Choroid plexus epithelial cell (primary cell): ENCODE results near the gene MCTP2.
A peak's percentile ranks its signal among the peaks of the same experiment; 100 is the strongest.

Source experiments
- DNase-seq: peaks from one replicate; pipeline ENCODE4 v3.0.0-alpha.2; 2010; ENCODE audit warnings: low read depth
- H3K4me3 ChIP-seq: 2 replicates; pipeline ENCODE4 v1.5.1; 2011; ENCODE audit warnings: low read depth, mild to moderate bottlenecking, control low read depth, low read length, moderate library complexity
- TF ChIP-seq, protein P1 (sequence below): conservative IDR thresholded peaks from 2 replicates; pipeline ENCODE4 v1.5.1; 2011; ENCODE audit warnings: low read depth, mild to moderate bottlenecking, control low read depth, inconsistent platforms, low read length, moderate library complexity

Gene MCTP2

GRCh38 chr15:94282269-94283250 lies 51.2 kb downstream of the MCTP2 start:
- DNase-seq: peak; percentile 36
- TF ChIP-seq, protein P1, sequence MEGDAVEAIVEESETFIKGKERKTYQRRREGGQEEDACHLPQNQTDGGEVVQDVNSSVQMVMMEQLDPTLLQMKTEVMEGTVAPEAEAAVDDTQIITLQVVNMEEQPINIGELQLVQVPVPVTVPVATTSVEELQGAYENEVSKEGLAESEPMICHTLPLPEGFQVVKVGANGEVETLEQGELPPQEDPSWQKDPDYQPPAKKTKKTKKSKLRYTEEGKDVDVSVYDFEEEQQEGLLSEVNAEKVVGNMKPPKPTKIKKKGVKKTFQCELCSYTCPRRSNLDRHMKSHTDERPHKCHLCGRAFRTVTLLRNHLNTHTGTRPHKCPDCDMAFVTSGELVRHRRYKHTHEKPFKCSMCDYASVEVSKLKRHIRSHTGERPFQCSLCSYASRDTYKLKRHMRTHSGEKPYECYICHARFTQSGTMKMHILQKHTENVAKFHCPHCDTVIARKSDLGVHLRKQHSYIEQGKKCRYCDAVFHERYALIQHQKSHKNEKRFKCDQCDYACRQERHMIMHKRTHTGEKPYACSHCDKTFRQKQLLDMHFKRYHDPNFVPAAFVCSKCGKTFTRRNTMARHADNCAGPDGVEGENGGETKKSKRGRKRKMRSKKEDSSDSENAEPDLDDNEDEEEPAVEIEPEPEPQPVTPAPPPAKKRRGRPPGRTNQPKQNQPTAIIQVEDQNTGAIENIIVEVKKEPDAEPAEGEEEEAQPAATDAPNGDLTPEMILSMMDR: no peak
- no peak overlapping the region for H3K4me3 ChIP-seq

DNA sequence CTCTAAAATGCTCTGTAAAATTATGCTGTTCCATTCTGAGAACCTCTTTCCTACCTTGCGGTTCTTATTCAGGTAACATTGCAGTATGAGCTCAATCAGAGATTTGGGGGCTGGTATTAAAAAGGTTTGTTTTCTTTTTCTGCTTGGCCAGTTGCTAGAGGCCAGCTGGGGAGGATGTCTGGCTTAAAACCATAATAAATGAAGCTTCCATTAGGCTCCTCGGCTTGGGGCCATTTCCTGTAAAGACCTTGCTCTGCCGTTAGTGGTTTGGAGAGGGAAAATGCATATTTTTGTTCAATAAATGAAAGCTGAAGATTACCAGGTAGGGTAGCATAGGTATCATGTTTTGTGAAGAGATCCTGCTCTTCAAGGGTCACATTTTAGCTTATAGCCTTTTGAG lies 55.2 kb downstream of the MCTP2 start:
- TF ChIP-seq, protein P1: no peak
- H3K4me3 ChIP-seq: no peak overlapping the region
- DNase-seq: no peak

- DNase-seq: no peak
- H3K4me3 ChIP-seq: no peak overlapping the region
- TF ChIP-seq, protein P1: no peak
Measured at GRCh38 chr15:94287794-94288246, 56.5 kb downstream of the MCTP2 start.

- H3K4me3 ChIP-seq: no peak overlapping the region
- TF ChIP-seq, protein P1: no peak
- no peak for DNase-seq
Measured at GRCh38 chr15:94290730-94291129, 59.4 kb downstream of the MCTP2 start.

- TF ChIP-seq, protein P1: no peak
- DNase-seq: no peak
- no peak overlapping the region for H3K4me3 ChIP-seq
Measured at GRCh38 chr15:94293411-94294402, 62.3 kb downstream of the MCTP2 start.

GRCh38 chr15:94294556-94294955 lies 63.2 kb downstream of the MCTP2 start:
- DNase-seq: no peak
- H3K4me3 ChIP-seq: no peak overlapping the region
- TF ChIP-seq, protein P1: no peak
